NCI-H2029 (cell line): ENCODE measurements around the gene GPATCH2L.

Source experiments
- DNase-seq: peaks from one replicate; lab custom pipeline; 2025; lab: John Stamatoyannopoulos, UW

The GPATCH2L gene

DNA sequence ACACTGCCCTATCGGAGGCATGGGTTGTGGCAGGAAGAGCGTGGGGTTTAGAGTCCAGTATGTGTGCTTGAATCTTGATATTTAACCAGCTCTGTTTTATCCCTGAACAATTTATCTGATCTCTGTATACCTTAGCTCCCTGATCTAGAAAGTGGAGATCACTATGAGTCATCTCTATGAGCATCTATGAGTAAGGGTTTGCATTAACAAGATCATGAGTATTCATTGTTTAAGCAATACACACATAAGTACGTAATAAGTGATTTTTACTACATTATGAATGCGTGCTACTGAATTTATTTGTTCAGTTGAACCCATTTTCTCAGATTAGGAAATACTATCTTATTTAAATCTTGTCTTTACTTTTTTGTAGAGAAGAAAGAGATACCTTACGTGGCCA is 49.4 kb downstream of the GPATCH2L start:
- DNase-seq = no peak

DNA sequence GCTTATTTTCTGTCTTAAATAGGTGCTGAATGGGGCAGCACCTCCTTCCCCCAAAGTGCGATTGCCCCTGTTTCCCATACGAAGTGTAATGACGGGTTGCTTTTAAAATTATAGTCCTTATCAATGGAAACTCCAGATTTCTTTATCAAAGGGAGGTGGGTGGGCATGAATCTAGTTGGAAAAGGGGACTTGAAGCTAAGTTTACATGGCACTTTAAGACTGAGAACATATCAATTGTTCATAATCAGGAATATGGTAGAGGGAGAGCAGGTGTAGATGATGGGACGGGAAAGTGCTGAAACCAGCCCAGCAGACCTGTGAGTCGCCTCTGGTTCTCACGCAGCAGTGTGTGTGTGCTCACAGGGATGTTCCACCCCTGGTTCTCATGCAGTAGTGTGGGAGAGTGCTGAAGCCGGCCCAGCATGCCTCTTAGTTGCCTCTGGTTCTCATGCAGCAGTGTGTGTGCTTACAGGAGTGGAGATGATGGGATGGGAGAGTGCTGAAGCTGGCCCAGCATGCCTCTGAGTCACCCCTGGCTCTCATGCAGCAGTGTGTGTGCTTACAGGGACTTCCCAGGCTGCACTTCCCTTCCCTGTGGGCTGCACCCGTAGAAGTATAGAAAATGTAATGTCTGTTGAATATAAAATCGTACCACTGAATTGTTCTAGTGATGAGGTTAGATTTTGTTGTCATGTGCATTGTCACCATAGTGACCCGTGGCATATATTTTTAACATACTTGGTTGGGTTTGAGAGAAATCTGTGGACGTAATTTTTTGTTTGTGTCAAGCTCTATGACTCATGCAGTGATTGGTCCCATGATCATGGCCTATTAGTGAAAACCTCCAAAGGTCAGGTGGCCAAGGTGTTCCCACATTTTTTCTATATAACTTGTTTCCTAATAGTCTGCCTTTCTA is 51.6 kb downstream of the GPATCH2L start:
- no peak for DNase-seq

DNA sequence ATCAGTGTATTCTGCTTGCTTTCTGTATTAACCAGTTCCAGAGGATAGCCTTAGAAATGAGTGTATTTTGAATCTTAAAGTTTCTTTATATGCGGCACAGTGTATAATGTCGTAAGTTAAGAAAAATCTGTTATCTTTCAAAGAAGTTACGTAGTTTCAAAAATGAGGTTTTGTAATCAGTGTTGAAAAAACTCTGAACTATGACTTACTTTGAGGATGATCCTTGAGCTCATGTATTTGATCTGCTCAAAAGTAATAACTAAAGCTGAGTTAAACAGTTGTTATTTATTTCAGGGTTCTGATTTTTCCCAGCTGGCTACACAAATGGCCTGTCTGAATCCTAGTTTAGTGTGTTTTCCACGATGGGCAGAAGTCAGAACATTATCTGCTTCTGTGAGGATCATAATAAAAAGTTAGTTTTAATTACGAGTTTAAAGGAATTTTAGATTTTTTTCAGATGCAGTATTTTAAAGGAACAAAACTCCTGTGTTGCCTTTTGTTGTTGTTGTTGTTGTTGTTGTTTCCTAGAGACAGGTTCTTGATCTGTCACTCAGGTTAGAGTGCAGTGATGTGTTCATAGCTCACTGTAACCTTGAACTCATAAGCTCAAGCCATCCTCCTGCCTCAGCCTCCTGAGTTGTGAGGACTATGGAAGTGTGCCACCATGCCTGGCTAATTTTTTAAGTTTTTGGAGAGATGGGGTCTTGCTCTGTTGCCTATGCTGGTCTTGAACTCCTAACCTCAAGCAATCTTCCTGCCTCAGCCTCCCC is 52.9 kb downstream of the GPATCH2L start:
- DNase-seq = no peak

DNA sequence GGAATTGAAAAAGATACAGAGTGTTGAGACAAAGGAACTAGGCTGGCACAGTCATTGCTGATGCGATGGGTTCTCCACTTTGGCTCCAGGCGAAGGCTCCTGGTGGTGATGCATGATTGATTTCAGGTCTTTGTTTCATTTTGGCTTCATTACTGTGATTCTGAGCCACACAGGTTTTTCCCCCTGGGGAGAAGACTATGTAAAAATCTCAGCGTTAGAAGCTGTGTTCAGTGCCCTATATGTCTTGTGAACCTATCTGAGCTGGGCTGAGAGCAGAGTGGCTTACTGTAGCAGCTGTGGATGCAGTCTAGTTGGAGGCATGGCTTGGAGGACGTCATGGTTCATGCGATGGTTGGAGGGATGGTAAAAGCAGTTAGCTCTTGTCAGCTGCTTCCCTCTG is 54.0 kb downstream of the GPATCH2L start:
- DNase-seq = no peak

DNA sequence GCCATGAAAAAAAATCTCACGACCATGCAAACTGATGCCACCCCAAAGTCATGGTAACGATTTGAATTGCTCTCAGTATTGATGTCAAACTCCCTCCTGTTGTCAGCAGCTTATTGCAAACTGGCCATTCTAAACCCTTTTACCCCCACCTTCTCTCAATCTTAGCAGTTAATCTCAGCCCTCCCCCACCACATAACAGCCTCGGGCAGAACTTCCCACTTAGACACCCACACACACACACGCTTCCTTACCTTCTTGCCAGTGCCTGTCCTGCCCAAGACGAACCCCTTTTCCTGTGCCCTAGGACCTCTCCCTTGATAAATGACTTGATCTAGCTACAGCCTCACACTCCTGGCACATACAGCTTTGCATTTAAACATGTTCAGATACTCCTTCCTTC is 56.6 kb downstream of the GPATCH2L start:
- no peak for DNase-seq

DNA sequence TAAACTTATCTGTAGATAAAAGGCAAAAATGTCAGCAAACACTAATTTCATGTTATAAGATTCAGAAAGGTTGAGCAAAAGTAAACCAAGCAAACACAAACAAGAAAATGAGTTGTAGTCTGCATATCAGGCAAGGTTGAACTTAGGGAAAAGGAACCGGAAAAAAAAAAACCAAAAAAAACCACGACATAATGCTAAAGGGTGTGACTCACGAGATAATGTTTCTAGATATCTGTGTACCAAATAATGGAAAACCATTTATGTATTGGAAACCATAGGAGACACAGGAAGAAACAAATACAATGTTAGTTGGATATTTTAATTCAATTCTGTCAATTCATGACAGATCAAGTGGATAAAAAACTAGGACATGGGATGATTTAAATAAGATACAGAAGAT is 60.5 kb downstream of the GPATCH2L start:
- no peak for DNase-seq

DNA sequence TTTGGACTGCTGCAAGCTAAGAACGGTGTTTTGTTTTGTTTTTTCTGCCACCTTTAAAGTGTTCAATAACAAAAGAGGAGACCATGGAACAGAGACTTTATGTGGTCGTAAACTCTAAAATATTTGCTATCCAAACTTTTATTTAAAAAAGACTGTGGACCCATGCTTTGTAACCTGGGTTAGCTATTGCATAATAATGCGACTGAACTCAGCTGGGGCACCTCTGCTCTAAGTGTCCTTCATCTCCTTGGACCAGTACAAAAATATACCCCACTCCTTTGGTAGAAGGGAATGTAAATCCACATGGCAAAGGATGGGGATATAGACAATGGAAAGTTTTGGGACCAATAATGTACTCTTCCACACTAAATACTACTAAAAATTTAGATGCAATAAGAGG is 65.5 kb downstream of the GPATCH2L start:
- no peak for DNase-seq

DNA sequence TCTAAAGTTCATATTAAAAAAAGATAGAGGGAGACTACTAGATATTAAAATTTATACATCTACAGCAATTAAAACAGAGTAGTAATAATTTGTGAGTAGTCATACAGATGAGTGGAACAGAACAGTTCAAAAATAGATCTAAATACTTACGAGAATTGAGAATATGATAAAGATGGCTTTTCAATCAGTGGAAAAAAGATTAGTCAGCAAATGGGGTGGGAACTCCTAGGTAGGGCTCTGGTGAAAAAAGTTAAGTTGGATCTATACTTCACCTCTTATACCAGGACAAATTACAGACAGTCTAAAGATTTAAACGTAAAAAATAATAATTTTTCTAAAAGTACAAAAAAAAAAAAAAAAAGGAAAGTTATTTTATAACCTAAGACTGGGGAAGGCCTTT is 66.9 kb downstream of the GPATCH2L start:
- no peak for DNase-seq

DNA sequence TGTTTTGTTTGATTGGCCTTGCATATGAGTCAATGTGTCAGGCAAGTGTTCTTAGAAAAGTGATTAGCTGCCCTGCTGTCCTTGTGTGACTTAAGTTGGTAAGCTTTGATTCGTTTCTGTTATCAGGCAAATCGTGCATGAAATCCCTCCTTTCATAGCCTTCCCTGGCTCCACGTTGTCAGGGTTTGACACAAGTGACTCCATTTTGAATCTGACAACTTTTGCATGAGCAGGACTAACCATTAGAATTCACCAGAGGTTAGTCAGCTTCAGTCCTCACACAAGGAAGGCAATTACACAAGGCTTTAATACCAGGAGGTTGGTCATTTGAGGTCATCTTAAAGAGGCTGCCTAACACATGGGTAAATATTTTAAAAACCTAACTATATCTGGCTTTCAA is 68.2 kb downstream of the GPATCH2L start:
- no peak for DNase-seq

DNA sequence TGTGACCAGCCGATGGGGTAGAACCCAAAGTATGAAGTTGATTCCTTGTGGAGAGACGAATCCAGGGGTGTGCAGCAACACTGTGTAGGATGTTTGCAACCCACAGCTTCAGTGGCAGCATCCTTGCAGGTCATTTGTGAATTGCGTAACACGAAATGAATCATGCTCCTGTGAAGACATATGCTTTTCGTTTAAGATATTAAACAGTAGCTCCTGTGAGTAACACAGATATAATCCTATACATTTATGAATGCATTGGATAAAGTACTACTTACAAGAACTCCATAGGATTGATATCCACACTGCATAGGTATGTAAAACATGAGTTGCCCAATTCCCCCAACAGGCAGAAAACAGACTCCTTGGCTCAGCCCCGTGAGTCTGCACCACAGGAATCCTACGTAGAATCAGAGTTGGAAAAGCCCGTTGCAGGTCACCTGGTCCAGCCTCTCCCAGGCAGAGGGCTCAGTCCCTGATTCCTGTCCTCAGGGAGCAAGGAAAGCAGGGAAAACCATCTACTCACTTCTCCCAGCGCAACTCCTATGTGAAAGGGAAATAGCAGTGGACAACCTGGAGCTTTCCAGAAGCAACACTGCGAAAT is 75.8 kb downstream of the GPATCH2L start:
- DNase-seq = no peak

DNA sequence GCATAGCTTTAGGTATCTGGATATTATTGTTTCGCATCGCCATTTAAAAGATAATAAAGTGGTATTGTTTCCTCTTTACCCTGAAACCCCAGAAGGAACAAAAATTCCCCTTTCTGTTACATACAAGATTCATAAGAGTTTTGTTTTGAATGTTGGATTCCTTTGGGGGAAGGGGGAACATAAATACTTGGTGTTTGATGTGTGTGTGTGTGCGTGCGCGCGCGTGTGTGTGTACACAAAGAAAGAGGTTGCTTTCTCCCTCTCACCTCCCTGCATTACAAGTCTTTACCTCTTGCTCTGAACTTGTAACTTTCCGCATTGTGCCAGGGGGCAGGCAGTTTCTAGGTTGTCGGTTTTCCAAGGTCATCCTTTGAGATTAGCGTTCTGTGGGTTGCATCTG is 76.4 kb downstream of the GPATCH2L start:
- DNase-seq = no peak

DNA sequence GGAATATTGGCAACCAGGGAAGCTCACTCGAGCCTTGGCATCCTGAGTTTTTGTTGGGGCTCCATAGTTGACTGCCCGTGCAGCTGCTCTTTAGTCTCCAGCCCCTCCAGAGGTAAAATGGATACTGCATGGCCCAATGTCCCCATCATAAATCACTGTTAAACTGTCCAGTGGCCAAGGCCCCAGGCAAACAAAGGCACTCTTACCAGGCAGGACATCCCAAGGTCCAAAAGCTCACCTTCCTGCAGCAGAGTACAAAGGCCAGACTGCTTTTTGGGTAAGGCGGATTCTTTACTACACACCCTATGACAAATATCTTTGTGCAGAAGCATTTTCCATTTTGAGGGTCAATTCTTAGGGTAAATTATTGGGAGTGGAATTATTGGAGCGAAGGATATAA is 81.1 kb downstream of the GPATCH2L start:
- DNase-seq = no peak

DNA sequence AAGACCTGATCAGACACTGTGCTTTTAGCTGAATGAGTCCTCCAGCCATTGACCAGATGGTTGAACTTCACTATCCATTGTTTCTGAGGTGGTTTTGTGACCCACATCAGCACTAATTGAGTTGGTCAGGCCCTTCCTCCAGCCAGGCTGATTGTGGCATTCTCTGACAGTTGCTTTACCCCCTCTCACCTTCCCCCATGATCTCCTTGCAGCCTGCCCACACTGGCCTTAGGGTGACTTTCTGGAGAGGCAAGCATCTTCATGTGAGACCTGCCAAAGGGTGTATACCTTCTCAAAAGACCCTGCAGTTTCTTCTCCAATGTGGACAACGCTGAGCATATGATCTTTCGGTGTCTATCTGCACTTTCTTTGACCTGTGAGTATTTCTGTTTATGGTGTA is 83.9 kb downstream of the GPATCH2L start:
- DNase-seq = no peak

DNA sequence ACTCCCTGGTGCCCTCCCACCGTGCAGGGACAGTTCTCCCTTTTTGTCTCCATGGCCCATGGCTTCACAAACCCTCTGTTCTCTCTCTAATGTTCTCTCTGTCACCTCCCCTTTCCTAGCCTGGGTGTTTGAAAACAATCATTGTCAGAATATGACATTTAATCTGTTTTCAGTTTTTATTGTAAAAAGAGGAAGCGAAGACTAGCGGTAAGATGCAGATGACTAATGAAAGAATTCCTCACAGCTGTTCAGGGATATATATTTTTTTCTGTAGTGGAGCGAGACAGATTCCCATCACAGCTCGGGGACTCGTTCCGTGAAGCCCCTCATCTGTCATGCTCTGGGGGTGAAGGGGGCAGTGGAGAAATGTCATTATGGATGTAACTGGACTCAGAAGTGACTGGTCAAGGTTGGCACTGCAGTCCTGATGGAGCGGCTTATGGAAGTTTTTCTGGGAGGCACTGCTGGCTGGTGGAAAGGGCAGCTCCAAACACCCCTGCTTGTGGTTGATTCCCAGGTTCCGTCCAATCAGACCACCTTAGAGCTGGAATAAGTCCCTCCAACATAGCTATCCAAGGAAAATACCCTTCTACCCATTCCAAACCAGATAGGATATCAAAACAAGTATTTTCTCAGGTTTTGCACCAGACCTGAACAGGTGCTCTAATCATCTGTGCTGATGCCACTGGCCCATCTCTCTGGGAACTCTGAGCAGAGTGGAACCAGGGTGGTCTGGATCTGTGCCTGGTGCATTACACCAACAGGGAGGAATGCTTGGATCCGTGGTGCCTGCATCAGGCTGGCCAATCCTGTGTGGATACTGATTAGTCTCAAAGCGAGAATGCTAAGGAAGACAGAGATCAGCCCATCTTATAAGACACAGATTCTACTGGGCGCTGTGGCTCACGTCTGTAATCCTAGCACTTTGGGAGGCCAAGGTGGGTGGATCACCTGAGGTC is 84.7 kb downstream of the GPATCH2L start:
- no peak for DNase-seq

DNA sequence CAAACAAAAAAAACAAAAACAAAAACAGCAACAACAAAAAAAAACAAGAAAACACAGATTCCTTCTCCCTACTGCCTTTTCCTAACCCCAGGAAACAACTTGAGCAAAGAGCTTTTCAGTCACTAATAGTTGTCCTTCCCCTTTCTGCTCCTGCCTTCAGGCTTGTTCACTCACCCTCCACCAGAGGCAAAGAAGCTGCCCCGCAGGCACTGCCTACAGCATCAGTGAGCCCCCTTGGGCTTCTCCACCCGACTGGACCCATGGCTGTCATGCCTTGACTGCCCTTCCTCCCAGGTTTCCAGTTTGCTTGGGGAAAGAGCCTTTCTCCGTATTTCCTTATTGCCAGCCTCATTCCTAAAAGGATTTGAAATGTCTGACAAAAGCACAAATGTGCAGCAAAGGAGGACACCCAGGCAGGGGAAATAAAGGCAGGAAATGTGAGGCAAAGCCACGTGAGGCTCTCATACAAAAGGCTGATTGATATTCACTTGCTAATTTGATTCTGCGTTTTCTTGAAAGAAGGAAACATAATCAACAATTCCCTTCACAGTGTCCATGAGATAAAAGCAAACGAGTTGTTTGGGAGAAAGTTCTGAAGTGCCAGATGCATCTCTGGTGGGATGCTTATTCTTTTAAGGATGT is 85.7 kb downstream of the GPATCH2L start:
- no peak for DNase-seq

DNA sequence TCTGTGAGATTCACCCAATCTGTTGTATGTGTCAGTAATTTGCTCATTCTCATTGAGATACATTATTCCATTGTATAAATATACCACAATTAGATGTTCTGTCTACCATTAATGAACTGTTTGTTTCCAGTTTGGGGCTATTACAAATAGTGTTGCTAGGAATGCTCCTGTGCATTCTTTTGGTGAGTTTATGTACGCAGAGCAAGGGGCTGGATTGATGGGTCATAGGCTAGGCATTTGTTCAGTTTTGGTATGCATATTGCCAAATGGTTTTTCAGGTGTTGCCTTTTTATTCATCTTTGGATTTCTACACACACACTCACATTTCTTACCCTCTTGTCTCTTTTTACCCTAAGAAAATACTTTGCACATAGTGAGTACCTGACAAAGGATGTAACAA is 93.4 kb downstream of the GPATCH2L start:
- DNase-seq = no peak

DNA sequence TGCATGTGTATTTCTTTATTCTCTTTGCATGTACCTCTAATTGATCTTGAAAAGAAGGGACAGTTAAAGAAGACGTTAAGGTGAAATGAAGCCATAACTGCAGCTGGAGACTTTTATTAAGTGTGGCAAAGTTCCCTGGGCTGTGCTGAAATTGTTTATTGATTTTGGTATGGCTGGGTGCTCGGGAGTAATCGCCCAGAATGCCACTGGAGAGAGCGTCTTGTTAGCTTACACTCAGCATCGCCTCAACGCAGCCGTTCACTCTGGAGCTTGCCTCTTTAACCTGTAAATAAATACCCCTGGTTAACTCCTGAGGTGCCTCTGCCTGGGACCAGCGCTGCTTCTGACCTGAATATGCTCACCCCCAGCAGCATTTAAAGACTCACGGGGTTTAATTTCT is 98.6 kb downstream of the GPATCH2L start:
- no peak for DNase-seq

DNA sequence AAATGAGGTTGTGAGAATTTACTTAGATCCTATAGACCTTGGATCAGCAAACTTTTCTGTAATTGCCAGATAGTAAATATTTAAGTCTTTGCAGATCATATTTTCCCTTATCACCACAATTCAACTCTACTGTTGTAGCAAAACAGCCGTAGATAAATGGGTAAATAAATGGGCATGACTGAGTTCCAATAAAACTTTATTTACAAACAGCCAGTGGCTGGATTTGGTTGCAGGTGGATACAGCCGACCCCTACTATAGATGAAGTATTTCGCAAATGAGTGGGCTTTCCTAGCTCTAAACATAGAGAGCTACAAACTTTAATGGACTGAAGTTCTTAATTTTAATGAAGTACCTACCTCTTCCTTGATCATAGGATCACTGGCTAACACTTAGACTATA is 100.7 kb downstream of the GPATCH2L start:
- no peak for DNase-seq

DNA sequence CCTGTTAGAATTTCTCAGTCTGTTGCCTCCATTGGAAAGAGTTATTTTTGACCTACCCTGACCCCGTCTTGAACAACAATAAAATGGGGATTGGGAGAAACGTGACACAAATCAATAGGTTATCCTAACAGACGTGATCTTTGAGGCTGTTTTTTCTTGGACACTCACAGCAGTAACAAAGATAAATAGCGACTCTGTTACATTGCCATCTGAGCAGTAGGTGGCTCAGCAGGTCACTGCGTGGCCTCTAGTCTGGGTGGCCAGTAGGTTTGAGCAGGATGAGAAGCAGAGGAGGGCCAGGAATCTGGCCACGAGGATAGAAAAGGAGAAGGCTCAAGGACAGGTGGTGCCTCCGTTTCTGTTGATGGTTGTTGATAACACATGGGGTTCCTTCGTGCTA is 101.4 kb downstream of the GPATCH2L start:
- no peak for DNase-seq

DNA sequence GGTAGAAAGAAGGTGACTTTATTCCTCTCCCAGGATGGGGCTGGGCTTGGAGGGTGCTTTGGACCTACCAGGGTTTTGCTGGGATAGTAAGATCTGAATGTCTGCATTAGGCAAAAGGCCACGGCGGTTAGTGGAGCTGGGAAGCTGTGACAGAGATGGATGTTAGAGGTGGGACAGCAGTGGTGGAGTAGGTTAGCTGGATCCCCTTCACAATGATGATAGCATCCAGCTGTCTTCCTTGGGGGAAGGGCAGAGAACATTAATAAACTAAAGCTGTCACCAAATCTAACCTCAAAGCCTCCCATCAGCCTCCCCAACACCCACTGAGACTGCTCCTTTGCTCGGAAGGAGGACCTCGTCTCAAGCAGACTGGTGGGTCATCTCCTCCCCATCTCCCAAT is 104.8 kb downstream of the GPATCH2L start:
- DNase-seq = no peak

DNA sequence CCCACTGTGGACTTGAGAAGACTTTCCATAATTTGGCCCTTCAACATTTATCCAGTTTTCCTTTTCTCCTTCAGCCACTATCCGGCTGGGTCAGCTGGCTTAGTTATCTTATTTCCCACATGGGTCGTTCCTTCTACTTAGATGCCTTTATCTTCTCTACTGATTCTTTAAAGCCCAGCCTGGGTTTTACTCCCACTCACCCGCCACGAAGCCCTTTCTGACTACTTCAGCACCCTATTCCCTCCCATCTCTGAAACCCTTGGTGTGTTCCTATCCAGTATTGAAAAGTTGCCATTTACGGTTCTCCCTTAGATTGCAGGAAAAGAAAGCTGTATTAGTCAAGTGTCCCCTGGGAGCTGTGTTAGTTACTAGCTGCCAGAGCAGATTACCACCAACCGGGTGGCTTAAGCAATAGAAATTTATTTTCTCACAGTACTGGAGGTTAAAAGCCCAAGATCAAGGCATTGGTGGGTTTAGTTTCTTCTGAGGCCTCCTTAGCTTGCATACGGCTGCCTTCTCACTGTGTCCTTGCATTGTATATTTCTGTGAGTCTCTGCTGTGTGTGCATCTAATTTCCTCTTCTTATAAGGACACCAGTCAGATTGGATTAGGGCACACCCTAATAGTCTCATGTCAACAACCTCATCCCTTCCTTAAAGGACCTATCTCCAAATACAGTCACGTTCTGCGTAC is 105.5 kb downstream of the GPATCH2L start:
- DNase-seq = no peak
